Small intestine (tissue), 7 donors: ENCODE results near the gene FBXO7. TPM values are rescaled to one million over a fixed set of nuclear protein-coding genes. Genes with fewer than 3 reads are reported as not detected.
A peak's percentile ranks its signal among the peaks of the same experiment; 100 is the strongest.

Source experiments
- DNase-seq, 2 donors: peaks; one replicate each; pipeline versions ENCODE4 v3.0.0 to v3.0.0-alpha.2; 2013
- FAIRE-seq: peaks from 2 replicates; lab custom pipeline; 2012; peaks lifted over from hg19 to GRCh38; lab: Jason Lieb, UNC
- H3K27ac ChIP-seq, 3 donors: one replicate each; pipeline ENCODE4 v1.5.1; 2013; ENCODE audit warnings: low read length in 2 of 3, mild to moderate bottlenecking in 2 of 3, control low read depth in 1 of 3, inconsistent platforms in 1 of 3, low read depth in 1 of 3, moderate library complexity in 1 of 3
- H3K27me3 ChIP-seq, 3 donors: one replicate each; pipeline ENCODE4 v1.6.1; 2013; ENCODE audit warnings: low read length in 3 of 3, inconsistent platforms in 1 of 3; ENCODE audit not compliant: control insufficient read depth in 3 of 3, insufficient read depth in 3 of 3
- H3K36me3 ChIP-seq, 3 donors: one replicate each; pipeline ENCODE4 v1.6.1; 2013; ENCODE audit warnings: low read length in 3 of 3, inconsistent platforms in 1 of 3, low read depth in 1 of 3, mild to moderate bottlenecking in 1 of 3, moderate library complexity in 1 of 3; ENCODE audit not compliant: control insufficient read depth in 3 of 3, insufficient read depth in 2 of 3
- H3K4me1 ChIP-seq, 3 donors: one replicate each; pipeline ENCODE4 v1.6.1; 2013; ENCODE audit warnings: low read length in 2 of 3, inconsistent platforms in 1 of 3, low read depth in 1 of 3, mild to moderate bottlenecking in 1 of 3, moderate library complexity in 1 of 3; ENCODE audit not compliant: control insufficient read depth in 3 of 3, insufficient read depth in 2 of 3
- H3K4me3 ChIP-seq, 3 donors: one replicate each; pipeline ENCODE4 v1.5.1; 2013; ENCODE audit warnings: low read length in 3 of 3, control low read depth in 1 of 3, inconsistent platforms in 1 of 3, low read depth in 1 of 3, mild to moderate bottlenecking in 1 of 3, moderate library complexity in 1 of 3
- H3K9me3 ChIP-seq, 2 donors: one replicate each; pipeline ENCODE4 v1.6.1; 2013; ENCODE audit warnings: low read depth in 1 of 2, low read length in 1 of 2; ENCODE audit not compliant: control insufficient read depth in 2 of 2, insufficient read depth in 1 of 2
- whole genome bisulfite sequencing, 3 donors: extraction: QIAGEN DNeasy Blood & Tissue Kit; methylation state at CpG; one replicate each; pipeline ENCODE4 v1.1.7; 2013; 5-methylcytosine and 5-hydroxymethylcytosine counted together
- polyA plus RNA-seq, 4 donors: library from polyadenylated mRNA; stranded (reverse) in 3 of 4; unstranded in 1 of 4; fragments of 200-250 nt in 3 of 4; fragments of 120-200 nt in 1 of 4; gene quantifications; one replicate each; pipeline versions ENCODE4 v1.2.1 to v1.2.3, GENCODE V29; 2013
- donor health status: healthy with polysubstance abuse.
- donor health status: control.
- donor health status: control.
- donor health status: Bipolar disorder and iron deficiency.
- donor health status: healthy.

The FBXO7 gene
- polyA plus RNA-seq, 4 donors, result 61.6 to 100 (median 84.8) TPM

- no peak for FAIRE-seq
- H3K36me3 ChIP-seq, result peaks cover 0 to 2% (median 0%) of the 10 kb centered on the region in 3 donors
- no peaks in the 10 kb centered on the region for H3K27me3 ChIP-seq
- peaks cover 0 to 20% (median 0%) of the 10 kb centered on the region in 3 donors for H3K4me1 ChIP-seq
- WGBS, 3 donors, result 51 to 65% (median 52%) methylated on average over 15 of the region's 15 CpGs
- DNase-seq, result peak; percentile 53 to 76
- H3K4me3 ChIP-seq, result no peak overlapping the region
- H3K9me3 ChIP-seq, result no peaks in the 10 kb centered on the region
- H3K27ac ChIP-seq, result peak overlapping the region in 1 of 3 donors; percentile 47
These were observed 59.9 kb downstream of the FBXO7 start for GRCh38 chr22:32534252-32535235.

DNA sequence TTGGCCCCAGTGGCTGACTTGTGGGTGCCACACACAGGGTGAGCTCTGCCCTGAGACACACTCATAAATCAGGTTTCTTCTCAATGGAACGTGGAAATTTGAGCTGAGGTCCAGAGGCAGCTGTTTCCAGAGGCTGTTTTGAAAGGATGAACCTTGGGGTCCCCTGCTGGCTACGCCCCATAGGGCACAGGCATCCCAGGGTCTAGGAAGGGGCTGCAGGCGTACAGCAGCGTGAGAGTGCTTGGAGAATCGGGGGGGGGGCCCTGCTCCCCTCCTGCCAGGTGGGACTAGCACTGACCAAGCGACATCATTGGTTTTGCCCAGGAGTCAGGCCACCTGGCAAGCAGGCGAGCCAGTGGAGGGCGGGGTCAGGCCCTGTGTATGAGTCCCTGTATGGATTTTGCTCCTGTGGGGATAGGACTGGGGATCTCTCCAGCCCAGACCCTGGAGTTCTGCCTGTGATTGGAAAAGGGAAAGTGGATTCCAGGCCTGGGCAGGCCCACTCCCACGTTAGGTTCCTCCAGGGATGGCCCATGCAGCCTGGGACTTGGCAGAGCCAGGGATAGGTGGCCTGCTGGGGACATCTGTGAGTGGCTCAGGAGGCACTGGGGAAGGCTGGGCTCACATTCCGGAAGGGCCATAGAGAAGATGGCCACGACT lies 61.0 kb downstream of the FBXO7 start:
- H3K36me3 ChIP-seq, result peaks cover 0 to 2% (median 0%) of the 10 kb centered on the region in 3 donors
- H3K4me3 ChIP-seq, result no peak overlapping the region
- no peak overlapping the region for H3K27ac ChIP-seq
- 64 to 80% (median 67%) methylated on average over 11 of the region's 11 CpGs for WGBS, 3 donors
- FAIRE-seq (no peak), DNase-seq (no peak)
- H3K4me1 ChIP-seq, result peaks cover 0 to 15% (median 0%) of the 10 kb centered on the region in 3 donors
- H3K9me3 ChIP-seq, result no peaks in the 10 kb centered on the region
- no peaks in the 10 kb centered on the region for H3K27me3 ChIP-seq

GRCh38 chr22:32536352-32536751 lies 61.7 kb downstream of the FBXO7 start:
- Histone ChIP-seq H3K9me3 (no peaks in the 10 kb centered on the region), H3K4me1 (peaks cover 0 to 15% (median 0%) of the 10 kb centered on the region in 3 donors), H3K4me3 (no peak overlapping the region), H3K27me3 (no peaks in the 10 kb centered on the region), H3K36me3 (peaks cover 0 to 2% (median 0%) of the 10 kb centered on the region in 3 donors), H3K27ac (no peak overlapping the region)
- DNase-seq (no peak), FAIRE-seq (no peak)
- 51 to 84% (median 67%) methylated on average over 2 of the region's 2 CpGs for WGBS, 3 donors

- WGBS, 3 donors, result 94% methylated on average over 7 of the region's 7 CpGs
- DNase-seq (no peak), FAIRE-seq (no peak)
- Histone ChIP-seq H3K4me1 (peaks cover 0 to 5% (median 0%) of the 10 kb centered on the region in 3 donors), H3K36me3 (no peaks in the 10 kb centered on the region), H3K9me3 (no peaks in the 10 kb centered on the region), H3K4me3 (no peak overlapping the region), H3K27me3 (no peaks in the 10 kb centered on the region), H3K27ac (no peak overlapping the region)
These were observed 63.9 kb downstream of the FBXO7 start for GRCh38 chr22:32538521-32538920.

DNA sequence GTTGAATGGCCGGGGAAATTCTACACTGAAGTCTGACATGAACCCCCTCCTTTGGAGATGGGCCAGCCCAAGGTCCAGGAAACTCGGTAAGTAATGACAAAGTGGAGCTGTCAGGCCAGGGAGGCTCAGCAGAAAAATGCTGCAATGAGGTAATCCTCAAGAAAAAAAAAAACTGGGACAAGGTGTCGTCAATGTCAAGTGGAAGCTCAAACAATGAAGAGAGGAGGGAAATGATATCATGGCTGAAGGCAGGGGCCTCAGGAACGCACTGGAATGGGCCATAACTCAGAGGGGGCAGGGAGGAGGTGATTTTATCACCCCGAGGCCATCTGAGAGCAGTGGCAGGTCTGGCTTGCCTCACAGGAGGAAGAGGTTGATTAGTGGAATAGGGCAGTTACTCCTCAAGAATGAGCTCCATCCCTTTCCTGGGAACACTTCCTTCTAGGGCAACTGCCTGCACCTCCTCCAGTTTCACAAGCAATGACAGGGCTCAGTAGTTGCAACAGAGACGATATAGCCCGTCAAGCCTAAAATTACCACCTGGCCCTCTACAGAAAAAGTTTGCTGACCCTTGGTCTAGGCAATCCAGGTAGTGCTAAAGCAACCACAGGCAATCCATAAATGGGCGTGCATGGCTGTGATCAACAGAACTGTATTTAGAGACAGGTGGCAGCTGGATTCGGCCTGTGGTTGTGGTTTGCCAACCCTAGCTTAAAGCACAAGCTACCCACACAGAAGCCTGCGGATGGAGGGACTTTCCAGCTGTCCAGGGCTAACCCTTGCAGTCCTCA lies 65.2 kb downstream of the FBXO7 start:
- 21 to 45% (median 29%) methylated on average over 10 of the region's 10 CpGs for WGBS, 3 donors
- Histone ChIP-seq H3K27me3 (no peaks in the 10 kb centered on the region), H3K9me3 (no peaks in the 10 kb centered on the region), H3K36me3 (no peaks in the 10 kb centered on the region), H3K4me1 (no peaks in the 10 kb centered on the region), H3K27ac (no peak overlapping the region), H3K4me3 (no peak overlapping the region)
- DNase-seq, result peak; percentile 21 to 45
- FAIRE-seq, result no peak

- no peak for DNase-seq
These were observed 66.9 kb downstream of the FBXO7 start for GRCh38 chr22:32541481-32541880.

GRCh38 chr22:32542066-32542676 lies 67.6 kb downstream of the FBXO7 start:
- WGBS, 3 donors, result 63 to 73% (median 72%) methylated on average over 7 to 8 of the region's 8 CpGs
- DNase-seq, result no peak
- no peak for FAIRE-seq
- Histone ChIP-seq H3K4me1 (no peaks in the 10 kb centered on the region), H3K27me3 (no peaks in the 10 kb centered on the region), H3K9me3 (no peaks in the 10 kb centered on the region), H3K36me3 (no peaks in the 10 kb centered on the region), H3K4me3 (no peak overlapping the region), H3K27ac (no peak overlapping the region)

More at GRCh38 chr22:32541481-32541880, 66.9 kb downstream of the FBXO7 start:
- H3K27me3 ChIP-seq, result no peaks in the 10 kb centered on the region
- no peaks in the 10 kb centered on the region for H3K4me1 ChIP-seq
- 87 to 94% (median 93%) methylated on average over 13 of the region's 13 CpGs for WGBS, 3 donors
- no peak overlapping the region for H3K27ac ChIP-seq
- no peaks in the 10 kb centered on the region for H3K36me3 ChIP-seq
- H3K9me3 ChIP-seq, result no peaks in the 10 kb centered on the region
- no peak overlapping the region for H3K4me3 ChIP-seq
- no peak for FAIRE-seq
